GM21723 (cell line): ENCODE results near the gene PDE1C.
"Not testable (repeated sequence)": the region's sequence is repeated elsewhere in the genome, so short reads cannot be mapped to it uniquely, and the experiment has no call there.

Source experiments
- ATAC-seq: cut with Tn5 transposase; IDR thresholded peaks from one replicate; pipeline ENCODE4 v1.9.1; 2021; ENCODE audit warnings: mild to moderate bottlenecking, moderate library complexity; ENCODE audit not compliant: unreplicated experiment

The PDE1C gene

DNA sequence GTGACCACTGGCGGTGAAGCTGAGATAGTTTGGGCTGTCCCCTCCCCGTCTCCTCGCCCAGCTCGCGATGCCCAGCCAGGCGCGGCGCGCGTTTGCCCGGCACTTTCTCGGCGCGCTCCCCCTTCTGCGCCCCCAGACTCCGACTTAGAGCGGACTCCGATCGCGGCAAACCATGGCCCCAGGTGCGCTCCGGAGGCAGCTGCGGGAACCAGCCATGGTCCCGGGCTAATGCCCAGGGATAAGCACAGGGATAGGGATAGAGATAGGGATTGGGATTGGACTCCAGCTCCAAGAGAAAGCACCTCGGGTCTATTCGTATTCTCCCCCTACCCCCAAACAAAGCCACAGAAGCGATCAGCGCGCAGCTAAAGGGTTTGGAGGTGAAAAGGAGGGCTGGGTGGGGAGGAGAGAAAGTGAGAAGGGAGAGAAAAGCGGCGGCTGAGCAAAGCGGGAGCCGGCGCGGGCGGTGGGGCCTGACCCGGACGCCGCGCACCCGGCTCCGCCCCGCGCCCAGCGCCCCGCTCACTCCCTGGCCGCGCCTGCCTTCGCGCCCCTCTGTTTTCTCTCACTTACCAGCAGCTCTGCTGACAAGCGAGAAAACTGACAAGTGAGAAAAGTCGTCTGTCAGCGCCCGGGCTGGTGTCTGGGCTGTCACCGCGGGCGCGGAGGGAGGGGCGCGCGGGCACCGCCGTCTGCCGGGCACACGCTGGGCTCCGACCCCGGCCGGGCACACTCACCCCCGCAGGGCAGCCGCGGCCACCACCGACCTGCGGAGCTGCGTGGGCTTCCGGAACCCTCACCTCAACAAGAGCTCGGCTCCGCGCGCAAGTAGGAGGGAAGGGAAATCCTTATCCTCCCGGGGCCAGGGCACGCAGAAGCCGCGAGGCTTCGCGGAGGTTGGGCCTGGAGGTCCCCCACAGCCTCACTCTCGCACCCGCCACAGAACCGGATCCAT is at the start of gene PDE1C:
Gene PDE1C (minus strand): TSS at position 2 of the 955 bp plus-strand sequence.
- no peak for ATAC-seq

GRCh38 chr7:32119790-32120196 is 49.6 kb upstream of the PDE1C start:
- no peak for ATAC-seq

DNA sequence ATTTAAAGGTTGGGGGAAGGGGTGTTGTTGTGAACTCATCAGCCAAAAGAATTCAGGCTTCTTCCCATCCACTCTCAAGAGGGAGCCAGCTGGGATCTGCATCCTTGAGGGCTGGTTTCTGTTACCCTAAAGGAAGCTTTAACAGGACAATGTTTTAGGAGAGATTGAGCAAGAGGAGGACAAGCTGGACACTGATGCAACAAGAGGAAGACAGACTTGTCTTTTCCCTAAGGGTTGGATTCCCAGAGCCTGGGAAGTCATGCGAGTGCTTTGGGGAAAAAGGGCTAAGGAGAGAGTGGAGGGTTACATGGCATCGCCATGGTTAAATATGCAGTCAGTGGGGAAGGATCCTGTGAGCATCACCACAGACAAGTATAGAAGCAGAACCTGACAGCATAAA is 47.6 kb upstream of the PDE1C start:
- no peak for ATAC-seq

GRCh38 chr7:32116436-32116835 is 46.2 kb upstream of the PDE1C start:
- no peak for ATAC-seq

- ATAC-seq = no peak
Observed at GRCh38 chr7:32115831-32116230, 45.6 kb upstream of the PDE1C start.

GRCh38 chr7:32108651-32109050 is 38.4 kb upstream of the PDE1C start:
- no peak for ATAC-seq

DNA sequence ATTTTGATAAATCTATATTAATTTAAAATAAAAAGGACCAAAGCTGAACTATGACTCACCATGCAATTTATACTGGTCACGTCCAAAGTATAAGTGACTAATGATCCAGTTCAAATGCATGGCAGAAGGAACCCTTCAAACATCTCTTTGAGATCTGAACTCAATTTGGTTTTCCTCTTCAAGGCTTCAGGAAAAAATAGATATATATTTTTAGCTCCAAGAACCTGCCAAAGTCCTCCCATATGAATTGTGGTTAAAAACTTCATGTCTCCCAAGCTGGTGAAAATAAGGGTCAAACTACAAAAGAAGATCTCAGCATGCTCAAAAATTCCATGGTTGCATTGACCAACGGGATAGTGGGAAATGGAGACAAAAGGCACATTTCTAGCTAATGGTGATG is 34.6 kb upstream of the PDE1C start:
- no peak for ATAC-seq

DNA sequence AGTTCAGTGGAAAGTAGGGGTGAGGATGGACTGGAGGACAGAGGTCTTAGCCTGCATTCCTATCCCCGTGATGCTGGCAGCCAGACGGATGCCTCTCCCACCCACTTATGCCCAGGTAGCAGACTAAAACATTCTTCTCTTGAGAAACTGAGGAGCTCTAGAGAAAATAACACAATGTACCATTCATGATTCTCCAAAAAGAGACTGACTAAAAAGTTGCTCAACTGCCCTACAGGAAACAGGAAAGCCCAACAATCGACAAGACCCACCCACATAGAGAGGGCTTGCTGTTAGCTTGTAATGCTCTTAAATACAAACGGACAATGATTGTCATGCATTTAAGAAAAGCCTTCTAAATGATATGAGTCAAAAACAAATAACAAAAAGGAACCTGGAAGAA is 33.2 kb upstream of the PDE1C start:
- no peak for ATAC-seq

- no peak for ATAC-seq
Observed at GRCh38 chr7:32102432-32102873, 32.2 kb upstream of the PDE1C start.

DNA sequence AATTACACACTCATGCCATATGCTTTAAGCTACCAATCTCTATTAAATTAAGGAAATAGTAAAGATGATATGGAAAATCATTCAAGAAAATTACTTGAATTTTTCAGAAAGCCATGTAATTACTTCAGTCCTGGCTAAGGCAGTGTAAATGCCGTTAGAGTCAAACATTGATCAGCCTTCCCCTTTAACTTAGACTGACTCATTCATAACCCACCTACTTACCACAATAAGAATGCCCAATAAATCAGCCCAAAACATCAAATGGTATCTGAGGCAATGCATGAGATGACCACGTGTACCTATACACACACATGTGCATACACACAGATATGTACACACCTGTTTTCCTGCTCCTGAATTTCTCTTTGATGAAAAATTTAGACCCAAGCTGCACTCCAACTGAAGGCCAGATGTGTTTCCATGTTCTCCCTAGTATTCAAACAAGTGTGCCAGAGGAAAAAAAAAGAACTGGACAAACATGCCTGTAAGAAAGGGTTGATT is 30.2 kb upstream of the PDE1C start:
- ATAC-seq = no peak

DNA sequence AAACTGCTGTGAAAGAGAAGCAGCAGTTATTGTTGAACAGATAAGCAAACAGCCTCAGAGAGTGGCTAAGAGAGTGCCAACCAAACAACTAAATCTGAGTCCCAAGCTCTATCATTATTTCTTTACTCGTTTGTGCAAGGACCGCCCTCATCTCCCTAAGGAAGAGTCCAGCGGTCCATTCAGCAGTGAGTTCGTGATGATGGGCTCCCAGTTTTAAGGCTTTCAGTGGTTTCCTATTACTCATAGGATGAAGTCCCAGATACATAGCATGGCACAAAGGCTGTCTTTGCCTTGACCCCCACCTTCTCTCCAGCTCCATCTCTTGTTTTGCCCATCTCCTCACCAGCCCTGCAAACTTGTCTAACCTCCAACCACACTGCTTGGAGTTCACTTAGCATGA is 24.3 kb upstream of the PDE1C start:
- ATAC-seq = no peak

DNA sequence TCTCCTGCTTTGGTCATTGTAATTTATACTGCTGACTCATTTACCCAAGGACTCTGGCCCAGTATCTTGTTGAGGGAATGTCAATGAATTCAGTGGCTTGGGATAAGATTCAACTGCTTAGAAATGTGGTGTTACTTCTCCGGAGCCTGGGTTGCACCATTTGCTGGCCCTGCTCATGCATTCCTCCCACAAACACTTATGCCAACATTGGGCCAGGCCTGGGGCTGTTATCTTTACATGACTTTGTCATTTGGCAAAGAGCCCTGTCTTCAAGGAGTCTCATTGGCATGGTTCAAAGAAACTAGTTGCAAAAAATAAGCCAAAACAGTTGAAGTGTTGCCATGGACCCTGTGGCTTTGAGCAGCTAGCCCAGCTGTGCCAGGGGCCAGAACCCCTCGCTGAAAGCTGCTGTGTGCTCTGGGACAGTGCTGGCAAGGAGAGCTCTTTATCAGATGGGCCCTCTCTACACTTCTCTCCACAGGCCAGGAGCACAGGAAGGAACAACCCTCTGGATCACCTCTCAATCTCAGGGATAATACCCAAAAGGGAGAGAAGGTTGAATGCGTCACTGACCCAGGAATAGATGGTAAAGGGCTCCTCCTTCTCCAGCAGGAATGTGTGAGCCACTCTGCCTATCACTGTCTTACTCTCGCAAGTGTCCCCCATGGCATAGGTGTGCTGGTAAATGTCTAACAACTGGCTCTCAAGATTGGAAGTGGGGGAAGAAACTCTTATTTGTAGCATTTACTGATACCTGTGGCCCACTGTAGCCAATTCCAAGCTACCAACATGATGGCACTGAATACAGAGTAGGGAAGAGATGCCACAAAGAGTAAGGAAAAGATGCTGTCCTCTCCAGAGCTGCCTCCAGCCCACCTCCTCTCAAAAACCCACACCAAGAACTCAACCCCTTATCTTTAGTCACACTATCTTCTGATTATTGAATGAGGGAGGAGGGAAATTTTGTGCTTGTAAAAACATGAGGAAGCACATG is 23.5 kb upstream of the PDE1C start:
- ATAC-seq = no peak

DNA sequence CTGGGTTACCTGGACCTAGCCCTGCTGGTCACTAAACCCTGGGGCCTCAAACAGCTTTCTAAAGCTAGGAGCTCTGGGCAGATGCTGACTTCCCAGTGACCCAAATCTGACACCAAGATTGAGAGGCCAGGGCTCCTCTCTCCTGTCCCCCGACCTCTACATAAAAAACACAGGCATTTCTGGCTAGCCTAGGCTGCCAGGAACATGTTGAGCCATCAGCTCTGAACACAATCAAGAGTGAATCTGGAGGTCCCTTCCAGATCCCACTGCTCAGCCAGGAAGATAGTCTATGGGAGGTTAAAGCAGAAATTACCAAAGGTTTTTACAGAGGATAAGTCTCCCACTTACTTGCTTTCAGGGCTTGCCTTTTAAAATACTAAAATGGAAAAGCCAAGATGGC is 22.1 kb upstream of the PDE1C start:
- no peak for ATAC-seq

DNA sequence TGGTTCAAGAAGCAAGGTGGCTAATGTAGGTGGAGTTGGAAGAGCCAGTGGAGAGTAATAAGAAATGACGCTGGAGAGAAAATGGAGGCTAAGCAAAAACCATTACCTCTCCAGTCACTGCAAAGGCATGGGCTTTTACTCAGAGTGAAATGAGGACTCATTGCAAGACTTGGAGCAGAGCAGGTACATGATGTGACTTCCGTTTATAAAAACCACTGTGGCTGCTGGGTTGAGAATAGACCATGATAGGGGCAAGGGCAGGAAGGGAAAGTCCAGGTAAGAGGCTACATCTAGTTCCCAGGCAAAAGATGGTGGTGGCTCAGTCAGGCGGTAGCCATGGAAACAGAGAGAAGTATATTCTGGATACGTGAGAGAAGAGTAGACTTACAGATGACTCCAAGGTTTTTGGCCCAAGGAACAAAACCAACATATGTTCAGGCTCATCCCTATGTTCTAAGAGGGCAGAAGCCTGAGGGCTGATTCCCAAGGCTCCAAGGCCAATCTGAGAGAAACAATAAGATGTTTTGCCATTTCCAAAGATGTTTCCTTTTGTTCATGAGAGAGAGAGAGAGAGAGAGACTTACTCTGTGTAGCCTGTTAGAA is 21.5 kb upstream of the PDE1C start:
- ATAC-seq = no peak

DNA sequence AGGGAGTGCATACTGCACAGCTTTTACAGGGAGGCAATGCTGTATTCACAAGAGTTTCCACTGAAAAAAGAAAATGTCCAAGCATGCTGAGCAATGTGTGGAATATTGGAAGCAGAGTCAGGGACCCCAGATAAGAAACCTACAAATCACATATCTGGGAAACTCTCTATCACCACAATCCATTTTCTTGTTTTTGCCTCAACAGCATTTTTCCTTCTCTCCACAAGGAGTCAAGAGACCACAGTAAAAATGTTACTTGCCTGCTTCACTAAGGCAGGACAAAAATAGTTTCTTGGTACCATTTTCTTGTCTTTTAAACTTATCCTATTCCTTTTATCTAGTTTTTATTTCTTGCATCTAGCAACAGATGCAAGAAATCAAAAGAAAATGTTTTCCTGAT is 19.5 kb upstream of the PDE1C start:
- ATAC-seq = no peak

GRCh38 chr7:32089256-32089655 is 19.0 kb upstream of the PDE1C start:
- ATAC-seq = no peak

DNA sequence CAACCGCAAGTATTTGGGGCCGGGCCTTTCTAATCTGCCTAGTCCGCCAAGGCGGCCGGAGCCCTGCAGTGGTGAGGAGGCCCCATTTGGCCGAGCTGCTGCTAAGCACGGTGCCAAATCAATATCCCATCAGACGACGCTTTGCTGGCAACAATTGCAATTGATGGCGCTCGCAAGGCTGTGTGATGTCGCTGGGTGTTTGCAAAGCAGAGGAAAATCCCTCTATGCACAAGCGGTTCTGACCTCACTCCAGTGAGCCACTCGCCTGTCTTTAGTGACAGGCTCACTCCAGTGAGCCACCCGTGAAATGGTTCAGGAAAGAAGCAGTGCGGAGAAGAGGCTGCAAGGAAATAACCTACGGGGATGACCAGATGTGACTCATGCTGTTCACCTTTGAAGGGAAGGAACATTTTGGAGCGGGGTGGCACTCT is 18.3 kb upstream of the PDE1C start:
- ATAC-seq = no peak

DNA sequence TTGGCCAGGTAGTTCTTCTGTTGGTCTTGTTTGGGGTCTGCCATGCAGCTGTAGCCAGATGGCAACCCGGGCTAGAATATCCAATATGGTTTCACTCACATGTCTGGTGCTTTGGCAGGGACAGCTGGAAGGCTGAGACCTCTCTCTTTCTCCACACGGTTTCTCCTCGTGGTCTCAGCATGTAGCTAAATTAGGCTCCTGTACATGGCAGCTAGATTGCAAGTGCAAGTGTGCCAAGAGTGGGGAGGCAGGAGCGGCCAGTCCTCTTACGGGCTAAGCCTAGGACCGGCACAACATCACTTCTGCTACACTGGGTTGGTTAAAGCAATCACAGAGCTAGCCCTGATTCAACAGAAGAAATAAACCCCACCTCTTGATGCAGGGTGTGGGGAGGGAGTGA is 9.3 kb upstream of the PDE1C start:
- ATAC-seq = no peak

- no peak for ATAC-seq
Observed at GRCh38 chr7:32078824-32079223, 8.6 kb upstream of the PDE1C start.

GRCh38 chr7:32077806-32078205 is 7.6 kb upstream of the PDE1C start:
- ATAC-seq = no peak

- ATAC-seq = not testable (repeated sequence)
Observed at GRCh38 chr7:32076802-32077201, 6.6 kb upstream of the PDE1C start.
